Measurements from ENCODE around the gene USP40. TPM values are rescaled to one million over a fixed set of nuclear protein-coding genes. Genes with fewer than 3 reads are reported as not detected.
"Not testable (repeated sequence)": the region's sequence is repeated elsewhere in the genome, so short reads cannot be mapped to it uniquely, and the experiment has no call there.

The USP40 gene
- total and polyA plus RNA-seq, 3 donors from 2014 or later: 42.0 to 87.3 (median 70.2) TPM

GRCh38 chr2:233593201-233593600, 26.6 kb upstream of the USP40 start:
- Histone ChIP-seq H3K4me1 (no peaks in the 10 kb centered on the region), H3K27me3 (no peaks in the 10 kb centered on the region), H3K4me3 (no peak overlapping the region), H3K27ac (no peak overlapping the region), H3K9me3 (no peaks in the 10 kb centered on the region), H3K36me3 (ENCODE audit: low read depth, missing control alignments) (no peaks in the 10 kb centered on the region)
- no peak for TF ChIP-seq CTCF (IDR thresholded peaks at IDR 0.05)
- intact Hi-C loops (cut with DNase I; ENCODE audit: low total_unique reads): no loop called here
- WGBS, 2 donors: 81 to 92% methylated on average over 8 of the region's 8 CpGs
- DNase-seq: no peak

GRCh38 chr2:233592706-233593105, 26.1 kb upstream of the USP40 start:
- H3K4me1 ChIP-seq; H3K36me3 ChIP-seq (ENCODE audit: low read depth, missing control alignments); H3K9me3 ChIP-seq; H3K27me3 ChIP-seq; intact Hi-C loops (cut with DNase I; ENCODE audit: low total_unique reads); H3K4me3 ChIP-seq; H3K27ac ChIP-seq; DNase-seq: not testable (repeated sequence)
- WGBS, 2 donors: 90 to 100% methylated on average over 1 of the region's 1 CpG

- Histone ChIP-seq H3K4me3 (no peak overlapping the region), H3K36me3 (ENCODE audit: low read depth, missing control alignments) (no peaks in the 10 kb centered on the region), H3K4me1 (no peaks in the 10 kb centered on the region), H3K27ac (no peak overlapping the region), H3K27me3 (no peaks in the 10 kb centered on the region), H3K9me3 (no peaks in the 10 kb centered on the region)
- intact Hi-C loops (cut with DNase I; ENCODE audit: low total_unique reads): no loop called here
- no peak for TF ChIP-seq CTCF (IDR thresholded peaks at IDR 0.05)
- no peak for DNase-seq
- 83 to 94% methylated on average over 2 of the region's 2 CpGs for WGBS, 2 donors
These were observed 21.8 kb upstream of the USP40 start for GRCh38 chr2:233588400-233588799.

GRCh38 chr2:233584210-233584609, 17.6 kb upstream of the USP40 start:
- 92 to 100% methylated on average over 1 of the region's 1 CpG for whole genome bisulfite sequencing, 2 donors
- H3K9me3 ChIP-seq: no peaks in the 10 kb centered on the region
- no peaks in the 10 kb centered on the region for H3K36me3 ChIP-seq (ENCODE audit: low read depth, missing control alignments)
- H3K27ac ChIP-seq: no peak overlapping the region
- DNase-seq: no peak
- TF ChIP-seq CTCF (IDR thresholded peaks at IDR 0.05) (no peak), POLR2A (IDR thresholded peaks at IDR 0.05) (no peak)
- intact Hi-C loops (cut with DNase I; ENCODE audit: low total_unique reads): no loop called here
- H3K4me3 ChIP-seq: no peak overlapping the region
- H3K4me1 ChIP-seq: no peaks in the 10 kb centered on the region
- no peaks in the 10 kb centered on the region for H3K27me3 ChIP-seq

- H3K4me3 ChIP-seq; H3K27ac ChIP-seq; H3K36me3 ChIP-seq (ENCODE audit: low read depth, missing control alignments); DNase-seq; H3K27me3 ChIP-seq; H3K9me3 ChIP-seq; H3K4me1 ChIP-seq; intact Hi-C loops (cut with DNase I; ENCODE audit: low total_unique reads): not testable (repeated sequence)
- WGBS, 2 donors: 72% methylated on average over 32 to 35 of the region's 35 CpGs
These were observed 16.8 kb upstream of the USP40 start for GRCh38 chr2:233583217-233583965.

GRCh38 chr2:233577341-233577740, 10.8 kb upstream of the USP40 start:
- H3K36me3 ChIP-seq (ENCODE audit: low read depth, missing control alignments); H3K9me3 ChIP-seq; H3K4me3 ChIP-seq; H3K4me1 ChIP-seq; intact Hi-C loops (cut with DNase I; ENCODE audit: low total_unique reads); H3K27me3 ChIP-seq; H3K27ac ChIP-seq; DNase-seq: not testable (repeated sequence)
- 65 to 72% methylated on average over 5 of the region's 5 CpGs for WGBS, 2 donors

Measured in testis (tissue), 3 donors.